Measurements from ENCODE around the gene CACNA1I.

CACNA1I gene

GRCh38 chr22:39654131-39654926, 83.8 kb downstream of the CACNA1I start:
- DNase-seq: no peak

GRCh38 chr22:39655004-39655579, 84.5 kb downstream of the CACNA1I start:
- no peak for DNase-seq

GRCh38 chr22:39655831-39656230, 85.3 kb downstream of the CACNA1I start:
- no peak for DNase-seq

- no peak for DNase-seq
Observed at GRCh38 chr22:39656495-39657490, 86.2 kb downstream of the CACNA1I start.

GRCh38 chr22:39658367-39658766, 87.8 kb downstream of the CACNA1I start:
- no peak for DNase-seq

GRCh38 chr22:39658806-39659463, 88.4 kb downstream of the CACNA1I start:
- no peak for DNase-seq

GRCh38 chr22:39661501-39661841, 90.9 kb downstream of the CACNA1I start:
- DNase-seq: no peak

GRCh38 chr22:39661842-39662685, 91.5 kb downstream of the CACNA1I start:
- DNase-seq: no peak

GRCh38 chr22:39662686-39663052, 92.1 kb downstream of the CACNA1I start:
- DNase-seq: no peak

GRCh38 chr22:39663751-39664150, 93.2 kb downstream of the CACNA1I start:
- no peak for DNase-seq

- DNase-seq: no peak
Observed at GRCh38 chr22:39664485-39665200, 94.1 kb downstream of the CACNA1I start.

GRCh38 chr22:39665229-39665628, 94.7 kb downstream of the CACNA1I start:
- no peak for DNase-seq

- no peak for DNase-seq
Observed at GRCh38 chr22:39665661-39666431, 95.3 kb downstream of the CACNA1I start.

GRCh38 chr22:39666495-39666894, 95.9 kb downstream of the CACNA1I start:
- DNase-seq: no peak

- DNase-seq: no peak
Observed at GRCh38 chr22:39666926-39667325, 96.4 kb downstream of the CACNA1I start.

GRCh38 chr22:39669432-39669831, 98.9 kb downstream of the CACNA1I start:
- no peak for DNase-seq

GRCh38 chr22:39671936-39672335, 101.4 kb downstream of the CACNA1I start:
- DNase-seq: no peak

GRCh38 chr22:39674536-39674935, 104.0 kb downstream of the CACNA1I start:
- no peak for DNase-seq

- no peak for DNase-seq
Observed at GRCh38 chr22:39675947-39676346, 105.4 kb downstream of the CACNA1I start.

- DNase-seq: no peak
Observed at GRCh38 chr22:39677967-39678366, 107.4 kb downstream of the CACNA1I start.
